GM13977 (cell line): ENCODE results near the gene ATOH8.
A peak's percentile ranks its signal among the peaks of the same experiment; 100 is the strongest.

Experiments used
- DNase-seq: peaks from one replicate; pipeline ENCODE4 v3.0.0; 2012; ENCODE audit warnings: low spot score
- CTCF ChIP-seq: IDR thresholded peaks from 2 replicates; pipeline ENCODE4 v1.5.1; 2012; ENCODE audit warnings: mild to moderate bottlenecking, control low read depth; ENCODE audit not compliant: insufficient read depth; ENCODE audit errors: extremely low read depth, missing control alignments
- in situ Hi-C: fragments of 300-500 bp; cut with MboI; formaldehyde crosslinking; loops from one replicate; pipeline ENCODE4 v1.12.0; 2022; ENCODE audit warnings: low sequenced_read_pairs, low pct_unique_long_range_greater_than_20kb, mixed read lengths, inconsistent platforms; ENCODE audit not compliant: unreplicated experiment

Gene ATOH8

DNA sequence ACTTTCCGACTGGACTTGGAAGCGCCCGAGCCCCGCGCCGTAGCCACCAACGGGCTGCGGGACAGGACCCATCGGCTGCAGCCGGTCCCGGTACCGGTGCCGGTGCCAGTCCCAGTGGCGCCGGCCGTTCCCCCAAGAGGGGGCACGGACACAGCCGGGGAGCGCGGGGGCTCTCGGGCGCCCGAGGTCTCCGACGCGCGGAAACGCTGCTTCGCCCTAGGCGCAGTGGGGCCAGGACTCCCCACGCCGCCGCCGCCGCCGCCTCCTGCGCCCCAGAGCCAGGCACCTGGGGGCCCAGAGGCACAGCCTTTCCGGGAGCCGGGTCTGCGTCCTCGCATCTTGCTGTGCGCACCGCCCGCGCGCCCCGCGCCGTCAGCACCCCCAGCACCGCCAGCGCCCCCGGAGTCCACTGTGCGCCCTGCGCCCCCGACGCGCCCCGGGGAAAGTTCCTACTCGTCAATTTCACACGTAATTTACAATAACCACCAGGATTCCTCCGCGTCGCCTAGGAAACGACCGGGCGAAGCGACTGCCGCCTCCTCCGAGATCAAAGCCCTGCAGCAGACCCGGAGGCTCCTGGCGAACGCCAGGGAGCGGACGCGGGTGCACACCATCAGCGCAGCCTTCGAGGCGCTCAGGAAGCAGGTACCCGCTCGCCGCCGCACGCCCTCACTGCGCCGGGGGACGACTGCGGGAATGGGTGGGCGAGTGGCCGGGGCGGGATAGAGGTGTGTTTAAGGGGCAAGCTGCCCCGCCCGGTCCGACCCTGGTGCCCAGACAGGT lies 713 bp downstream of the ATOH8 start:
- no peak for TF ChIP-seq CTCF
- peak; percentile 61 for DNase-seq
- in situ Hi-C loops, result no loop called here

DNA sequence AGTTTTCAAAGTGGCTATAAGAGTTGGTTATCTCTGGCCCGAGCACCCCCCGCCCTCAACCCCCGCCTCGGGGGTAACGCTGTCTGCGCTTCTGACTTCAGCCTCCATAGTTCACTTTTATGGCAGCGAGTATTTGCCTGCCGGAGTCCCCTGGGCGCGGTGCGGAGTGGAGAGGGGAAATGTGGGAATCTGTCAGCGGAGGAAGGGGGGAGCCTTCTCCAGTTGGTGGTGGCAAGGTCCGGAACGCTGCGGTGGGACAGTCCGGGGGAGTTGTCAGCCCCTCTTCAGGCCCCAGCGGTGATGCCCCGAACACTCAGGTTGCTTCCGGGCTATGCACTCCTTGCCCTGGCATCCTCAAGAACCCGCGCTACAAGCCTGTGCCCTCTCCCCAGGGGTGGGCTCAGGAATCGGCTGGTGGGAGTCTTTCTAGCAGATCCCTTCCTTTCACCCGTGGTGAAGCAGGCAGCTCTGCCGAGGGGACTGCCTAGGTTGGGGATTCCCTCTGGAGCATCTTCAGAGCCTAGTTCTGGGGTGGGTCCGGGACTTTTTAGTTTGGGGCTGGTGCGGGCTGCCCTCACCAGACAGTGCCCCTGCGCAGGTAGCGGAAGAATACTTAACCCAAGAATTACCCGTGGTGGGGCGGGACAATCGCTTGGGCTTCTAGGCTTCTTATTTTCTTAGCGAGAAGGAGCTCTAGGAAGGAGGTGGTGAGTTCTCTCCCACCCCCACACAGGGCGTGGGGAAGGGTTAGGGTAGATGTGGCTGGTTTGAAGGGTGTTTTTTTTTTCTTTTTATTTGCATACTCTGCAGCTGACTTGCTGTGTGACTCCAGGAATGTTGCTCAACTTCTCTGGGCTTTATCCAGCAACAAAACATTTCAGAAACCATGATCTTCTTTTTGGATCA lies 1.6 kb downstream of the ATOH8 start:
- no peak for DNase-seq
- TF ChIP-seq CTCF, result no peak
- in situ Hi-C loops, result no loop called here

GRCh38 chr2:85756195-85756594 lies 2.4 kb downstream of the ATOH8 start:
- no peak for DNase-seq
- in situ Hi-C loops, result no loop called here
- no peak for TF ChIP-seq CTCF

DNA sequence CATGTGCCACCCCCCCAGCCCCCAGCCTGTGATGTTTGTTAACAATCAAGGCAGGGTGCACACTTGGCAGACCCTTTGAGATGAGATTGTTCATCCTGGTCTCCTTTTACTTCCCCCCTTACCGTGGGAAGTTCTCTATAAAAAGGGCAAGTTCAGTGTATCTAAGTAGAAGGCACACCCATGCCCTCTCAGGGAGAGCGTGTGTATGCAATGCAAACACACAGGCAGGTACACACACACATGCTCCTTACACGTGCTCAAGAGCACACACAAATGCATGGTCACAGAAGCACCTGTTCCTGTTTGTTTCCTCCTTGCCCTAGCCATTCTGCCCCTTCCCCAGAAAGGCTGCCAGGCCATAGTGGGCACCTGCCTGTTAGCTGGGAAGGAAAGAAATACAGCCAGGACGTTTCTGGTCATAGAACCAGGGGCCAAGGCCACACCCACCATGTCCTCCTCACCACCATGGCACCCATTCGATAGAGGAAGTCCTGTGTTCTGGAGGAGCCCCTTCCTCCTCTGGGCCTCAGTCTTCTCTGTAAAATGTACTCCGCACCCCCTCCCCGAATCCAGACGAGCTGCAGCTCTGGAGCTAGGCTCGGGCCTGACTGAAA lies 3.1 kb downstream of the ATOH8 start:
- in situ Hi-C loops, result no loop called here
- no peak for TF ChIP-seq CTCF
- no peak for DNase-seq

DNA sequence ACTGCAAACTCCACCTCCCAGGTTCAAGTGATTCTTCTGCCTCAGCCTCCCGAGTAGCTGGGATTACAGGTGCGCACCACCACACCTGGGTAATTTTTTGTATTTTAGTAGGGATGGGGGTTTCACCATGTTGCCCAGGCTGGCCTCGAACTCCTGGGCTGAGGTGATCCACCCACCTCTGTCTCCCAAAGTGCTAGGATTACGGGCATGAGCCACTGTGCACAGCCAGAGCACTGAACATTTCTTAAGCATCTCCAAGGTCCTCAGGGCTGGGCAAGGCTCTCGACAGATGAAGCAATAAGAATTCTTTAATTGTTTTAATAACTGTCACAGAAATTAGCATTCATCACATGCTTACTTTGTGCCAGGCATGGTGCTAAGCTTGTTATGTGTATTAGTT lies 4.1 kb downstream of the ATOH8 start:
- DNase-seq, result no peak
- no peak for TF ChIP-seq CTCF
- in situ Hi-C loops, result no loop called here
